SK-N-SH treated with all-trans-retinoic acid at 6 μM for 48 hours (cell line): ENCODE data around the gene VPS26B.

Source experiments
- ATAC-seq: fragments of 200-7000 bp; cut with Tn5 transposase; 3 replicates; pipeline ENCODE4 v1.9.1; 2020; ENCODE audit warnings: mild to moderate bottlenecking, moderate library complexity
- ARNTL ChIP-seq: fragments of 450-650 bp; formaldehyde crosslinking; IDR thresholded peaks from 2 replicates; pipeline ENCODE4 v1.5.0; 2020; ENCODE audit warnings: low read depth, mild to moderate bottlenecking, moderate library complexity, borderline replicate concordance
- BACH2 ChIP-seq: fragments of 250-450 bp; sonication (Bioruptor Pico); IDR thresholded peaks from 2 replicates; pipeline ENCODE4 v1.9.0; 2021; ENCODE audit warnings: mild to moderate bottlenecking, borderline replicate concordance
- CSDC2 ChIP-seq: fragments of 250-450 bp; sonication (Bioruptor Pico); IDR thresholded peaks from 2 replicates; pipeline ENCODE4 v1.5.0; 2020; ENCODE audit warnings: mild to moderate bottlenecking, moderate library complexity
- ESRRG ChIP-seq: fragments of 250-450 bp; sonication (Bioruptor Pico); IDR thresholded peaks from 2 replicates; pipeline ENCODE4 v1.6.1; 2021; ENCODE audit warnings: mild to moderate bottlenecking
- GLIS3 ChIP-seq: fragments of 250-450 bp; sonication (Bioruptor Pico); IDR thresholded peaks from 2 replicates; pipeline ENCODE4 v1.5.0; 2020; ENCODE audit warnings: mild to moderate bottlenecking, moderate library complexity
- ISL1 ChIP-seq: fragments of 250-450 bp; sonication (Bioruptor Pico); IDR thresholded peaks from 2 replicates; pipeline ENCODE4 v2.1.2; 2022; ENCODE audit warnings: mild to moderate bottlenecking, moderate library complexity
- OSR1 ChIP-seq: fragments of 250-450 bp; sonication (Bioruptor Pico); IDR thresholded peaks from 2 replicates; pipeline ENCODE4 v1.8.0; 2022; ENCODE audit warnings: moderate library complexity, mild to moderate bottlenecking, inconsistent platforms
- PPARA ChIP-seq: fragments of 250-450 bp; sonication (Bioruptor Pico); IDR thresholded peaks from 2 replicates; pipeline ENCODE4 v1.5.0; 2020; ENCODE audit warnings: mild to moderate bottlenecking, borderline replicate concordance
- RARB ChIP-seq: fragments of 250-450 bp; sonication (Bioruptor Pico); IDR thresholded peaks from 2 replicates; pipeline ENCODE4 v1.8.0; 2021; ENCODE audit warnings: mild to moderate bottlenecking, moderate library complexity
- SNAI2 ChIP-seq: fragments of 250-450 bp; sonication (Bioruptor Pico); IDR thresholded peaks from 2 replicates; pipeline ENCODE4 v1.5.0; 2020; ENCODE audit warnings: mild to moderate bottlenecking, moderate library complexity
- TCF4 ChIP-seq: fragments of 250-450 bp; sonication (Bioruptor Pico); IDR thresholded peaks from 2 replicates; pipeline ENCODE4 v1.8.0; 2021; ENCODE audit warnings: mild to moderate bottlenecking, moderate library complexity, borderline replicate concordance
- TOX ChIP-seq: fragments of 250-450 bp; sonication (Bioruptor Pico); IDR thresholded peaks from 2 replicates; pipeline ENCODE4 v1.8.0; 2021; ENCODE audit warnings: mild to moderate bottlenecking, moderate library complexity, borderline replicate concordance
- ZC3H10 ChIP-seq: fragments of 250-450 bp; sonication (Bioruptor Pico); IDR thresholded peaks from 2 replicates; pipeline ENCODE4 v1.5.1; 2021; ENCODE audit warnings: mild to moderate bottlenecking, moderate library complexity
- ZFP3 ChIP-seq: fragments of 250-450 bp; sonication (Bioruptor Pico); IDR thresholded peaks from 2 replicates; pipeline ENCODE4 v1.5.0; 2020; ENCODE audit warnings: mild to moderate bottlenecking, moderate library complexity
- ZFP30 ChIP-seq: fragments of 450-650 bp; formaldehyde crosslinking; IDR thresholded peaks from 2 replicates; pipeline ENCODE4 v1.5.0; 2022; ENCODE audit warnings: mild to moderate bottlenecking, moderate library complexity
- ZNF565 ChIP-seq: fragments of 450-650 bp; formaldehyde crosslinking; conservative IDR thresholded peaks from 2 replicates; pipeline ENCODE4 v1.5.0; 2020; ENCODE audit warnings: low read depth, mild to moderate bottlenecking, moderate library complexity
- ZNF70 ChIP-seq: fragments of 450-650 bp; formaldehyde crosslinking; IDR thresholded peaks from 2 replicates; pipeline ENCODE4 v1.5.0; 2020; ENCODE audit warnings: mild to moderate bottlenecking, moderate library complexity
- ZNF8 ChIP-seq: fragments of 450-650 bp; formaldehyde crosslinking; IDR thresholded peaks from 2 replicates; pipeline ENCODE4 v1.5.0; 2020; ENCODE audit warnings: mild to moderate bottlenecking, moderate library complexity
- TF ChIP-seq, protein P1 (sequence below): fragments of 250-450 bp; sonication (Bioruptor Pico); IDR thresholded peaks from 2 replicates; pipeline ENCODE4 v1.8.0; 2021; ENCODE audit warnings: low read depth, mild to moderate bottlenecking, moderate library complexity, borderline replicate concordance
- TF ChIP-seq, protein P2 (sequence below): fragments of 250-450 bp; sonication (Bioruptor Pico); IDR thresholded peaks from 2 replicates; pipeline ENCODE4 v1.5.1; 2021; ENCODE audit warnings: mild to moderate bottlenecking, moderate library complexity
- TF ChIP-seq, protein P3 (sequence below): fragments of 250-450 bp; sonication (Bioruptor Pico); IDR thresholded peaks from 2 replicates; pipeline ENCODE4 v1.5.0; 2020; ENCODE audit warnings: mild to moderate bottlenecking, moderate library complexity
- TF ChIP-seq, protein P4 (sequence below): fragments of 250-450 bp; sonication (Bioruptor Pico); IDR thresholded peaks from 2 replicates; pipeline ENCODE4 v1.8.0; 2020; ENCODE audit warnings: mild to moderate bottlenecking, moderate library complexity, borderline replicate concordance
- TF ChIP-seq, protein P5 (sequence below): fragments of 250-450 bp; sonication (Bioruptor Pico); IDR thresholded peaks from 2 replicates; pipeline ENCODE4 v1.5.1; 2020; ENCODE audit warnings: low read depth, mild to moderate bottlenecking, moderate library complexity

Gene VPS26B

DNA sequence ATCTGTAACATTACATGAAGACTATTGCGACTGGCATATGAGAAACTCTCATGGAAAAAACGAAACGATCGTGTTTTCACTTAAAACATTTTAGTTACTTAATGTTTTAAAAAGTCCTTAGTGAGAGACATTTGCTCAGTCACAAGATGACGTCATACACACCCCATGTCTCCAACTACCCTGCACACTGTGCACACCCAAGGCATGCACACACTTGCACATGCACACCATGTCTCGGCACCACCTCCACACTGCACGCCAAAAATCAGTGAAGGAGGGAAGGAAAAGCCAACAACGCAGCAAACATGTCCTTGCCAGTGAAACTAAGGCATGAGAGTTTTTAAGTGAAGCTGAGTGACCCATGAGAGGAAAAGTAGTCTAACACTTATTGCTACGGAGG is 18.7 kb upstream of the VPS26B start:
- TF ChIP-seq ARNTL (CRISPR knock-in tag) (no peak), ZNF70 (CRISPR knock-in tag) (no peak), TCF4 (CRISPR knock-in tag) (no peak), RARB (CRISPR knock-in tag) (no peak), ZNF8 (CRISPR knock-in tag) (no peak), CSDC2 (CRISPR knock-in tag) (no peak), ZFP30 (CRISPR knock-in tag) (no peak), ZNF565 (CRISPR knock-in tag) (no peak), ISL1 (CRISPR knock-in tag) (no peak), BACH2 (CRISPR knock-in tag) (no peak), ZFP3 (CRISPR knock-in tag) (no peak), ZC3H10 (CRISPR knock-in tag) (no peak), GLIS3 (CRISPR knock-in tag) (no peak), PPARA (CRISPR knock-in tag) (no peak), OSR1 (CRISPR knock-in tag) (no peak), ESRRG (CRISPR knock-in tag) (no peak)
- TF ChIP-seq, protein P1, sequence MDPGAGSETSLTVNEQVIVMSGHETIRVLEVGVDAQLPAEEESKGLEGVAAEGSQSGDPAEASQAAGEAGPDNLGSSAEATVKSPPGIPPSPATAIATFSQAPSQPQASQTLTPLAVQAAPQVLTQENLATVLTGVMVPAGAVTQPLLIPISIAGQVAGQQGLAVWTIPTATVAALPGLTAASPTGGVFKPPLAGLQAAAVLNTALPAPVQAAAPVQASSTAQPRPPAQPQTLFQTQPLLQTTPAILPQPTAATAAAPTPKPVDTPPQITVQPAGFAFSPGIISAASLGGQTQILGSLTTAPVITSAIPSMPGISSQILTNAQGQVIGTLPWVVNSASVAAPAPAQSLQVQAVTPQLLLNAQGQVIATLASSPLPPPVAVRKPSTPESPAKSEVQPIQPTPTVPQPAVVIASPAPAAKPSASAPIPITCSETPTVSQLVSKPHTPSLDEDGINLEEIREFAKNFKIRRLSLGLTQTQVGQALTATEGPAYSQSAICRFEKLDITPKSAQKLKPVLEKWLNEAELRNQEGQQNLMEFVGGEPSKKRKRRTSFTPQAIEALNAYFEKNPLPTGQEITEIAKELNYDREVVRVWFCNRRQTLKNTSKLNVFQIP (CRISPR knock-in tag) = no peak
- TF ChIP-seq, protein P2, sequence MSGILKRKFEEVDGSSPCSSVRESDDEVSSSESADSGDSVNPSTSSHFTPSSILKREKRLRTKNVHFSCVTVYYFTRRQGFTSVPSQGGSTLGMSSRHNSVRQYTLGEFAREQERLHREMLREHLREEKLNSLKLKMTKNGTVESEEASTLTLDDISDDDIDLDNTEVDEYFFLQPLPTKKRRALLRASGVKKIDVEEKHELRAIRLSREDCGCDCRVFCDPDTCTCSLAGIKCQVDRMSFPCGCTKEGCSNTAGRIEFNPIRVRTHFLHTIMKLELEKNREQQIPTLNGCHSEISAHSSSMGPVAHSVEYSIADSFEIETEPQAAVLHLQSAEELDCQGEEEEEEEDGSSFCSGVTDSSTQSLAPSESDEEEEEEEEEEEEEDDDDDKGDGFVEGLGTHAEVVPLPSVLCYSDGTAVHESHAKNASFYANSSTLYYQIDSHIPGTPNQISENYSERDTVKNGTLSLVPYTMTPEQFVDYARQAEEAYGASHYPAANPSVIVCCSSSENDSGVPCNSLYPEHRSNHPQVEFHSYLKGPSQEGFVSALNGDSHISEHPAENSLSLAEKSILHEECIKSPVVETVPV = no peak
- TF ChIP-seq, protein P3, sequence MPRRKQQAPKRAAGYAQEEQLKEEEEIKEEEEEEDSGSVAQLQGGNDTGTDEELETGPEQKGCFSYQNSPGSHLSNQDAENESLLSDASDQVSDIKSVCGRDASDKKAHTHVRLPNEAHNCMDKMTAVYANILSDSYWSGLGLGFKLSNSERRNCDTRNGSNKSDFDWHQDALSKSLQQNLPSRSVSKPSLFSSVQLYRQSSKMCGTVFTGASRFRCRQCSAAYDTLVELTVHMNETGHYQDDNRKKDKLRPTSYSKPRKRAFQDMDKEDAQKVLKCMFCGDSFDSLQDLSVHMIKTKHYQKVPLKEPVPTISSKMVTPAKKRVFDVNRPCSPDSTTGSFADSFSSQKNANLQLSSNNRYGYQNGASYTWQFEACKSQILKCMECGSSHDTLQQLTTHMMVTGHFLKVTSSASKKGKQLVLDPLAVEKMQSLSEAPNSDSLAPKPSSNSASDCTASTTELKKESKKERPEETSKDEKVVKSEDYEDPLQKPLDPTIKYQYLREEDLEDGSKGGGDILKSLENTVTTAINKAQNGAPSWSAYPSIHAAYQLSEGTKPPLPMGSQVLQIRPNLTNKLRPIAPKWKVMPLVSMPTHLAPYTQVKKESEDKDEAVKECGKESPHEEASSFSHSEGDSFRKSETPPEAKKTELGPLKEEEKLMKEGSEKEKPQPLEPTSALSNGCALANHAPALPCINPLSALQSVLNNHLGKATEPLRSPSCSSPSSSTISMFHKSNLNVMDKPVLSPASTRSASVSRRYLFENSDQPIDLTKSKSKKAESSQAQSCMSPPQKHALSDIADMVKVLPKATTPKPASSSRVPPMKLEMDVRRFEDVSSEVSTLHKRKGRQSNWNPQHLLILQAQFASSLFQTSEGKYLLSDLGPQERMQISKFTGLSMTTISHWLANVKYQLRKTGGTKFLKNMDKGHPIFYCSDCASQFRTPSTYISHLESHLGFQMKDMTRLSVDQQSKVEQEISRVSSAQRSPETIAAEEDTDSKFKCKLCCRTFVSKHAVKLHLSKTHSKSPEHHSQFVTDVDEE (CRISPR knock-in tag) = no peak
- TF ChIP-seq, protein P4, sequence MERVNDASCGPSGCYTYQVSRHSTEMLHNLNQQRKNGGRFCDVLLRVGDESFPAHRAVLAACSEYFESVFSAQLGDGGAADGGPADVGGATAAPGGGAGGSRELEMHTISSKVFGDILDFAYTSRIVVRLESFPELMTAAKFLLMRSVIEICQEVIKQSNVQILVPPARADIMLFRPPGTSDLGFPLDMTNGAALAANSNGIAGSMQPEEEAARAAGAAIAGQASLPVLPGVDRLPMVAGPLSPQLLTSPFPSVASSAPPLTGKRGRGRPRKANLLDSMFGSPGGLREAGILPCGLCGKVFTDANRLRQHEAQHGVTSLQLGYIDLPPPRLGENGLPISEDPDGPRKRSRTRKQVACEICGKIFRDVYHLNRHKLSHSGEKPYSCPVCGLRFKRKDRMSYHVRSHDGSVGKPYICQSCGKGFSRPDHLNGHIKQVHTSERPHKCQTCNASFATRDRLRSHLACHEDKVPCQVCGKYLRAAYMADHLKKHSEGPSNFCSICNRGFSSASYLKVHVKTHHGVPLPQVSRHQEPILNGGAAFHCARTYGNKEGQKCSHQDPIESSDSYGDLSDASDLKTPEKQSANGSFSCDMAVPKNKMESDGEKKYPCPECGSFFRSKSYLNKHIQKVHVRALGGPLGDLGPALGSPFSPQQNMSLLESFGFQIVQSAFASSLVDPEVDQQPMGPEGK (CRISPR knock-in tag) = no peak
- ATAC-seq = no peak

DNA sequence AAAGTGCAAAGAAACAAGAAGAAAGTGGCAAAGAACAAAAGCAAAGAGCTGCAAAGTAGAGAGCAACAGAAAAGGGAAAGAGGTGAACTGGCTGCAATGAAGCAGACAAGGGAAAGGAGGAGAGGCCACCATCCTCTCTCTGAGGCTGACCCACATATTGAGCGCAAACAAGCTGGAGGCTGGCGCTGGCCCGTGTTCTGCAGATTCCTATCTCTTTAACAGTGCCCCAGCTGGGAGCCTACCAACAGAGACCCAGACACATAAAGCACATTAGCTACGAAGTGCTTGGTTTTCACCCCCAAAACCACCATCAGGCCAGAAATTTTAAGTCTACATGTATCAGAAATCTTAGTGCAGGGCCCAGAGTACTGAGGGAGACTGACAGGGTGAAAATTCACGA is 18.3 kb upstream of the VPS26B start:
- TF ChIP-seq ISL1 (CRISPR knock-in tag) (no peak), TCF4 (CRISPR knock-in tag) (peak; percentile 25; the same call in 1 of the 2 replicates), PPARA (CRISPR knock-in tag) (no peak)
- ATAC-seq = no peak; the same call in 2 of the 3 replicates

DNA sequence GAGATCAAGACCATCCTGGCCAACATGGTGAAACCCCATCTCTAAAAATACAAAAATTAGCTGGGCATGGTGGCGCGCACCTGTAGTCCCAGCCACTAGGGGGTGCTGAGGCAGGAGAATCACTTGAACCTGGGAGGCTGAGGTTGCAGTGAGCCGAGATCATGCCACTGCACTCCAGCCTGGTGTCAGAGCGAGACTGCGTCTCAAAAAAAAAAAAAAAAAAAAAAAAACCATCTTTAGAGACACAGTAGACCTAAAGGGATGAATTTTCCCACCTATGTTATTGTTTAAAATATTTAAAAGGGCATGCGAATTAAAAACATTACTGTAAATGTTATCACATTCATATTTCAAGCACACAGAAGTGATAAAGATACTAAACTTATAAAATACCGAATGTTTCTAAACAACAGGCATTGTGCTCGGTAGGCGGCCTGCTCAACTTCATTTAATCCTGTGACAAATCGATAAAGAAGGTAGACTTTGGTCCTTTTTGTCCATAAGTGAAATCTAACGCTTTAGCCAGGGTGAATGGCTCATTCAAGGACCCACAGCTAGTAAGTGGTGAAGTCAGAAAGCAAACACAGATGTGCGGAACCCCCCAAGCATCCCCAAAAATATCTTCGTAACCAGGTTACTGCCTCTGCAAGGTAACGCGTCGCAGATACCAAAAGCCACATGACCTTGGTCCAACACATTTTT is 16.8 kb upstream of the VPS26B start:
- ATAC-seq = peak; percentile 63; the same call in 2 of the 3 replicates
- TF ChIP-seq SNAI2 (no peak), ZNF8 (CRISPR knock-in tag) (no peak), RARB (CRISPR knock-in tag) (no peak), ZFP30 (CRISPR knock-in tag) (no peak), ZNF70 (CRISPR knock-in tag) (no peak), CSDC2 (CRISPR knock-in tag) (no peak), TCF4 (CRISPR knock-in tag) (no peak), BACH2 (CRISPR knock-in tag) (no peak), TOX (CRISPR knock-in tag) (no peak), ZNF565 (CRISPR knock-in tag) (no peak), PPARA (CRISPR knock-in tag) (no peak), ESRRG (CRISPR knock-in tag) (no peak)
- TF ChIP-seq, protein P1 (CRISPR knock-in tag) = no peak
- TF ChIP-seq, protein P5, sequence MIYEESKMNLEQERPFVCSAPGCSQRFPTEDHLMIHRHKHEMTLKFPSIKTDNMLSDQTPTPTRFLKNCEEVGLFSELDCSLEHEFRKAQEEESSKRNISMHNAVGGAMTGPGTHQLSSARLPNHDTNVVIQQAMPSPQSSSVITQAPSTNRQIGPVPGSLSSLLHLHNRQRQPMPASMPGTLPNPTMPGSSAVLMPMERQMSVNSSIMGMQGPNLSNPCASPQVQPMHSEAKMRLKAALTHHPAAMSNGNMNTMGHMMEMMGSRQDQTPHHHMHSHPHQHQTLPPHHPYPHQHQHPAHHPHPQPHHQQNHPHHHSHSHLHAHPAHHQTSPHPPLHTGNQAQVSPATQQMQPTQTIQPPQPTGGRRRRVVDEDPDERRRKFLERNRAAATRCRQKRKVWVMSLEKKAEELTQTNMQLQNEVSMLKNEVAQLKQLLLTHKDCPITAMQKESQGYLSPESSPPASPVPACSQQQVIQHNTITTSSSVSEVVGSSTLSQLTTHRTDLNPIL (CRISPR knock-in tag) = no peak
